GM13977 (cell line): Measurements from ENCODE around the gene EVL.

ENCODE experiments used
- DNase-seq: peaks from one replicate; pipeline ENCODE4 v3.0.0; 2012; ENCODE audit warnings: low spot score
- in situ Hi-C: fragments of 300-500 bp; cut with MboI; formaldehyde crosslinking; loops from one replicate; pipeline ENCODE4 v1.12.0; 2022; ENCODE audit warnings: low sequenced_read_pairs, low pct_unique_long_range_greater_than_20kb, mixed read lengths, inconsistent platforms; ENCODE audit not compliant: unreplicated experiment
- TF ChIP-seq, protein P1 (sequence below): IDR thresholded peaks from 2 replicates; pipeline ENCODE4 v1.5.1; 2012; ENCODE audit warnings: mild to moderate bottlenecking, control low read depth; ENCODE audit not compliant: insufficient read depth; ENCODE audit errors: extremely low read depth, missing control alignments

Gene EVL

DNA sequence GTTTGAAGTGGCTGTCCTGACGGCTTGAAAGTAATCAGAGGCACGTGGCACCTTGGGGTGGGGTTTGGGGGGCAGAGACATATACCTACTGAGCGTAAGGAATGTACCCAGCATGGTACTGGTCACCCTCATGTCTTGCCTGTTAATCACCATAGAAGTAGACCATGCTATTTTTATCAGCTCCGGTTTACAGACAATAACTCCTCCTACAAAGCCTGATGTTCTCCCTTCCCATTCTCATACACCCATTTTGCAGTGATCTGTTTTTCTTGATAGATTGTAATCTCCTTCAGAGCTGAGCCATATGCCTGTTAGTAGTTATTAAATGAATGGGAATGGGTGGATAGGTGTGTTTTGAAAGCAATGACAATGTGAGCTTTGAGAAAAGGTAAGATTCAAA, 10.5 kb downstream of the EVL start:
- in situ Hi-C loops = no loop called here
- DNase-seq = no peak
- TF ChIP-seq, protein P1, sequence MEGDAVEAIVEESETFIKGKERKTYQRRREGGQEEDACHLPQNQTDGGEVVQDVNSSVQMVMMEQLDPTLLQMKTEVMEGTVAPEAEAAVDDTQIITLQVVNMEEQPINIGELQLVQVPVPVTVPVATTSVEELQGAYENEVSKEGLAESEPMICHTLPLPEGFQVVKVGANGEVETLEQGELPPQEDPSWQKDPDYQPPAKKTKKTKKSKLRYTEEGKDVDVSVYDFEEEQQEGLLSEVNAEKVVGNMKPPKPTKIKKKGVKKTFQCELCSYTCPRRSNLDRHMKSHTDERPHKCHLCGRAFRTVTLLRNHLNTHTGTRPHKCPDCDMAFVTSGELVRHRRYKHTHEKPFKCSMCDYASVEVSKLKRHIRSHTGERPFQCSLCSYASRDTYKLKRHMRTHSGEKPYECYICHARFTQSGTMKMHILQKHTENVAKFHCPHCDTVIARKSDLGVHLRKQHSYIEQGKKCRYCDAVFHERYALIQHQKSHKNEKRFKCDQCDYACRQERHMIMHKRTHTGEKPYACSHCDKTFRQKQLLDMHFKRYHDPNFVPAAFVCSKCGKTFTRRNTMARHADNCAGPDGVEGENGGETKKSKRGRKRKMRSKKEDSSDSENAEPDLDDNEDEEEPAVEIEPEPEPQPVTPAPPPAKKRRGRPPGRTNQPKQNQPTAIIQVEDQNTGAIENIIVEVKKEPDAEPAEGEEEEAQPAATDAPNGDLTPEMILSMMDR = no peak

DNA sequence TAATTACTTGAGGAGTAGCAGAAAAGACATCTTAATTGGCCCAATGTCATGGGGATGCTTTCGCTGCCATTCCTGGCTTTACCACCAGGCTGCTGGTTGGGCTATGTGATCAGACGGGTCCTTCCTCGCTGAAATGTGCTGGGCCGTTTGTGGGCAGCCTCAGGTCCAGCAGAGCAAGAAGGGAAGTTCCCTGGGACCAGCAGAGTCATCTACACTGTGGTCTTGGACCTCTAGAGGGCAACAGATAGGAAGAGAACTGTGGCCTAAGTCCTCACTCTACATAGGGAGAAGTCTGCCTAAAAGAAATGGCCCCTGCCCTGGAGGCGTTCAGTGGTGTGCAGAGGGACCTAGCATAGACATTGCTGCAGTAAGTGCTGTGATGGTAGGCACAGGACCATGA, 10.9 kb downstream of the EVL start:
- TF ChIP-seq, protein P1 = peak; percentile 43
- peak; percentile 42 for DNase-seq
- in situ Hi-C loops = no loop called here

DNA sequence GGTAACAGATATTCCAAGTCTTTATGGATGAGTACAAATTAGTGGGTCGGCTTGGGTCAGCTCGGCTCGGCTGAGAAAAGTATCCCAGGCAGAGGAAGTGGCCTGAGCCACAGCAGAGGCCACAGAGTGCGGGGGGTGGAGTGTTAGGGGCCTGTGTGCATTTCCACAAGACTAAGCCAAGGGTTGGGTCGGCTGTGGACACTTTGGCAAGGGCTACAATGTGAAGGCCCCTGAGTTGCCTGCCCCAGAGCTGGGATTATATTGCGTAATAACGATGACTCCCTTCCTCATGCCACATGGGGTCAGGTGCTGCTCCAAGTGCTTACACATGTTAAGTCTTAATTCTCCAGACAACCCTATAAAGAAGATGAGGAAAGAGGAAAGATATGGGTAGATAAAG, 11.4 kb downstream of the EVL start:
- no peak for DNase-seq
- TF ChIP-seq, protein P1 = no peak
- in situ Hi-C loops = no loop called here

DNA sequence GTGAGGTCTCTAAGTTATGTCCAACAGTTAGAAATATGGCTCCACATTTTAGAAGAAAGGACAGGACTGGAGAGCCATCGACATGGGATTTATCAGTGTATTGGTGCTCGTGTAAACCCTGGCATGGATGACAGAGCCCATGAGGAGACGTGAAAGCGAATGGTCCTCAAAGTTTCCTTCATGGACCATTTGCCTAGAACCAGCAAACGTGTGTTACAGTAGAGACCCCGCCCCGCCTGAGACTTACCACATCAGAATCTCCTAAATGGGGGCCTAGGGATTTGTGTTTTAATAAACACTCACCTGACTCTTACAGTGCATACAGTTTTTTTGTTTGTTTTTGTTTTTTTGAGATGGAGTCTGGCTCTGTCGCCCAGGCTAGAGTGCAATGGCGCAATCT, 12.2 kb downstream of the EVL start:
- TF ChIP-seq, protein P1 = no peak

DNA sequence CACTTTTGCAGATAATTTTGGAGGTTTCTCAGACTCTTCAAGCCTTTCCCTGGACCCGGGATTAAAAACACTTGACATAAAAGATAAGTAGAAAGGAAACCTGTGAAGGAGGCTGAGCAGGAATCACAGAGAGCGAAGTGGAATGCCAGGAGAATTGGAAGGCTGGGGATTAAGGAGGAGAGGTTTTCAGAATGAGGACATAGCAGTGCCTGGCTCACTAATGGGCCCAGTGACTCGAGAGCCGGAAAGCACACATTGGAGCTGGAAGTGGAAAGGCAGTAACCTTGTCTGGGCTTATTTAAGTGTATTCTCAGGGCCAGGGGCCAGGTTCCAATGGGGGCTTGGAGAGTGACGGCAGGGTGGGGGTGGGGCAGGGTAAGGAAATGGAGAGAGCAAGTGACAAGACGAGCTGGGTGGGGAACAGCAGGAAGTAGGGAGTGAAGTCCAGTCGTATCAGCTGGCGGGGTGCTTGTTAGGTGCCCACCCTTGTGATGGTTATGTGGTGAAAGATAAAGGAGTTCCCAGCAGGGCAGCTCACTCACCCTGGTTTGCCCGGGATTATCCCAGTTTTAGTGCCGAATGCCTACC, 13.1 kb downstream of the EVL start:
- in situ Hi-C loops = no loop called here
- DNase-seq = no peak
- TF ChIP-seq, protein P1 = no peak

More for the DNA sequence above, 12.2 kb downstream of the EVL start:
- no peak for DNase-seq
- in situ Hi-C loops = no loop called here

DNA sequence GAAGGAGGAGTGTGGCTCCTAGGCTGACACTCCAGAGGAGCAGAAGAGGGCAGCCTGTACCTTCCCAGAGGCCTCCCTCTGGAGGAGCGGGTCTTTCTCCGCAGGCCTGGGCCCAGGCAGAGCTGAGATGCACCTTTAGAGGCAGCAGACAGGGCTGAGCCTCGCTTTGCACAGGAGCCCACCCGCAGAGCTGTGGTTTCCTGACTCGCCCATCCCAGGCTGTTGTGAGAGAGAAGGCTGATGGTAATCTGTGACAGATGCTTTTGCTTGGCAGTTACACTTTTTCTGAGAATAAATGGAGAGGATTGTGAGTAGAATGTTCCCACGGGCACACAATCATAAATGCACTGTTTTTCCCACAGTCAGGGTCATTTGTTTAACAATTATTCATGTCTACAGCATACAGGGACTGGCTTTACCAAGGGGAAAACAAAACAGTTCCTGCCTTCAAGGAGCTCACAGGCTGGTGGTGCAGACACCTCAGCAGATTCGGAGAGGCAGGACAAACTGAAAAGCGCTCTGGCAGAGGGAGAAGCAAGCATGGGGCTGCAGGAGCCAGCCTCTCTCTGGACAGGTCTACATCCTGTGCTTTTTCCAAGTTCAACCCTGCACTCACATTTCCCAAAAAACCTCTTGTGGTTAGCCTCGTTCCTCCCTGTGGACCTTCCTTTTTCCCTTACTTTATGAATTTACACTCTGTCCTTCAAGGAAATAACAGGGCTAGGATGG, 13.9 kb downstream of the EVL start:
- TF ChIP-seq, protein P1 = no peak
- in situ Hi-C loops = no loop called here
- DNase-seq = peak; percentile 36

DNA sequence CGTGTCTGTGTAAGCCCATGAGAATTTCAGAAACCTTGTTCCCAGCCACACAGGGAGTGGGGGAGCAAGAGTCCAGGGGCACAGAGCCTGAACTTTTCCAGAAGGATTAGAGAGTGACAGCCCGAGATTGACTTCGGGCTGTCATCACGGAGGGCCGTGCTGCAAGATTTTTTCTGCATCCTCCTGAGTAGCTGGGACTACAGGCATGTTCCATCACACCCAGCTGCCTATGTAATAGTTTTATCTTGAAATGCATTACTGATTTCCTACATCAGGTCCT, 14.4 kb downstream of the EVL start:
- TF ChIP-seq, protein P1 = no peak
- in situ Hi-C loops = no loop called here
- no peak for DNase-seq
